Dermis microvascular lymphatic vessel endothelial cell (primary cell): ENCODE results near the gene CLPTM1L. TPM values are rescaled to one million over a fixed set of nuclear protein-coding genes. Genes with fewer than 3 reads are reported as not detected.

Source experiments
- DNase-seq, 2 donors: peaks; one replicate each; pipeline versions ENCODE4 v3.0.0 to v3.0.0-alpha.2; 2010; ENCODE audit warnings: low read depth in 2 of 2
- total RNA-seq: library from RNA; depleted of rRNA; stranded (reverse); fragments of >200 nt; gene quantifications from 2 replicates; pipeline ENCODE4 v1.2.1, GENCODE V29; 2014

The CLPTM1L gene
- total RNA-seq, 1 donor from 2014 or later: 256 TPM

DNA sequence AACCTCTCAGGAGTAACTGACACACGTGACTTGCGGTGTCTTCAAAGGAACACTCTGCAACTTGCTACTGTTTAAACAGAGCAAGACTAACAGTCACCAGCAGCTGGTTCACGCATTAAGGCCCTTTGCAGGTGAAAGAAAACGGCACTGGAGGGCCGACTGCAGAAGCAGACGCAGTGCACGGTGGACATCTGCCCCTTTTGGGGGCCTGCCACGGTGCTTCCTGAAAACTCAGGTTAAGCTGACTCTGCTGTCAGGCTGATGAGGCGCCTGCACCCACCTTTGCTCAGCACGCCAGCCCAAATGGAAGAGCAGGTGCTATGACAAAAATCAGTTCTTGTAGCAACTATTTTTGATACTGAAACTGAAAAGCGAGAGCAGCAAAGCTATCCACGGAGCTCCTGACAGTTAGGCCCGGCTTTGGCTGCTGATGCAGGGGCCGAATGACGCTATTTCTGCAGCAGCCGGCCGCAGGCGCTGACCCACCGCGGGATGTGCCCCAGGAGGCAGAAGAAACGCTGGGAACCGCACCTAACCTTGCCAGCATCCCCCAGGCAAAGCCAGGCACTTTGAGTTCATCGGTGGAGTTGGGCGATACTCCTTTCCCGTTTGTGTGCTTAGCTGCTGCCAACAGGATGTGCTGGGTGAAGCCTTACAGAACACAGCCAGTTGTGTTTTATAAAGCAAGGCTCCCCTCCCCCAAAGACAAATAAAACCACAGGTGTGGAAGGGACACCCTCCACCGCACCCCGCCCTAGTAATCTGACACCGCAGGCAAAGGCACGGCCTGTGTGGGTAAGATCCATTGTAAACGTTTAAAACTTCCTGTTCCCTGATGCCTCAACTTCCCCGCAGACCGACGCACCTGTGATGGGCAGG, 29.0 kb downstream of the CLPTM1L start:
- DNase-seq: no peak

DNA sequence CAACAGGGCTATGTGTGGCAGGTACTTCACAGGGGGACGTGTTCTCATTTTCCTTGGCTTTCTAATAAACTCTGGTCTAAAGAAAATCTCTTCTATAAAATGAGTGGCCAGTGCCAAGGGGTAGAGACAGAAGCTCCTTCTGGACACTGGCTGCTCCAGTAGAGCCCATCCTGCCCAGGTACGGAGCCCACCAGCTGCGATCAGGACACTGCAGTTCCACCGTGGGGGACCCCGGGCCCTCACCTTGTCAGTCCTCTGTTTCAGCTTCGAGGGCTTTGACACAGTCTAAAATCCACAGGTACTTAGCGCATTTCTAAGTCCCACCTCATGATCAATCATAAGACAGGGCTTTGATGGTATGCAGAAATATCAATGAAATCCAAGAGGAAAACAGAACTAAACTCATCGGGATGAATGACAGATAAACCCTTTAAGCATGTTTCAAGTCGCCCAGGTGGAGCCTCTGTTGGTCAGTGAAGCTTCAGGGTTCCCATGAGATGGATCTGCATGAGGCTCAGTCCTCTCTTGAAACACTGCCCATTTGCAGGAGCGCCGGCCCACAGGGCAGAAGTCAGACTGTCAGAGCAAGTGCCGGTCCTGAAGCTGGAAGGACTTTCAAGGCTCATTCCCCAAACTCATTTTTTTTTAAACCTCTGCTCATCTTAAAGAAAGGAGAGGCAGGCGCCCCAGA, 29.7 kb downstream of the CLPTM1L start:
- DNase-seq: no peak

DNA sequence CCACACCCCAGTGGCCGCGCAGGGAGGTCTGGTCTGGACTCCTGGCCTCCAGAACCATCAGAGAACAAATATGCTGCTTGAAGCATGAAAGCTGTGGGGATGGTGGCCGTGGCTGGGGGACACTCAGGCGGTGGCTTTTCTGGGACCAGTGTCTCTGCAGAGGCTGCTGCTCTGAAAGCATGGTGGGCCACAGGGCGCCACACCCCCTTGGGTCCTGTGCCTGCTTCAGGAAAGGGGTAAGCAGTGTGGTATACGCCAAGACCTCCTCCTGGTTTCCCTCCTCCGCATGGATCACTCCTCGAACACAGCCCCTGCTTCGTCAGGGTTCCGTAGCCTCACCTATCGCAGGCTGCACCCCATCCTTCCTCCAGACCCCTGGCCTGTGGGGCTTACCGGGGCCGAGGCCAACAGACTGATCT, 30.3 kb downstream of the CLPTM1L start:
- no peak for DNase-seq

DNA sequence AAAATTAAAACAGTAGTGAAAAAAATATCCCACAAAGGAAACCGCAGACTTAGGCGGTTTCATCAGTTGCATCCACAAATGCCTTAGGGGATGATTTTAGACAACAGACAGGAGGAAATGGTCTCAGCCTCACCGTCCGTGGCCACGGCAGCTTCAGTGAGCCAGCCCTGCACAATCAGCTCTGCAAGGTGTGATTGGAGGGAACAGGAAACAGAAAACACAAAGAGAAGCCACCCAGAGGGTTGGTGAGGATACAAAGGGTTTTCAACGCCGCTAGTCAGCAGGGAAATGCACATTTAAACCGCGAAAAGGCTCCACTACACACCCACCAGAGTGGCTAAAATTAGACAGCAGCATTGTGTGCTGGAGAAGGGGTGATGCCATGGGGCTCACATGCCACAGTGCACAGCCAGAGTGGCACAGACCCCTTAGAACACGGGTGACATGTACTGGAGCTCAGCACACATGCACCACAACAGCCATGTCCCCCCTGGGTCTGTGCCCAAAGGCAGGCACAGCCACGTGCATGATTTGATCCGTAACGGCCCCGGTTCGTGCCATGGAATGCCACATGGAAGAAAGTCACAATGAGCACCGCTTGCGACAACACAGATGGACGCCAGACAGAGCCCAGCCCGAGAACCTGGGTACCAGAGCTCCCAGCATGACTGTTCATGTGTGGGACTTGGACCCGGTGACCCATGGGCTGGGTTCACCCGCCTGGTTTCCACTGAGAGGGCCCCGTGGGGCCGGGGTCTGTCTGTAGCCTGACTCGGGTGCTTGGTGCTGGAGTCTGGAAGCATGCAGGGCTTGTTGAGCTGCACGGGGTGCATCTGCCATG, 31.7 kb downstream of the CLPTM1L start:
- DNase-seq: no peak

DNA sequence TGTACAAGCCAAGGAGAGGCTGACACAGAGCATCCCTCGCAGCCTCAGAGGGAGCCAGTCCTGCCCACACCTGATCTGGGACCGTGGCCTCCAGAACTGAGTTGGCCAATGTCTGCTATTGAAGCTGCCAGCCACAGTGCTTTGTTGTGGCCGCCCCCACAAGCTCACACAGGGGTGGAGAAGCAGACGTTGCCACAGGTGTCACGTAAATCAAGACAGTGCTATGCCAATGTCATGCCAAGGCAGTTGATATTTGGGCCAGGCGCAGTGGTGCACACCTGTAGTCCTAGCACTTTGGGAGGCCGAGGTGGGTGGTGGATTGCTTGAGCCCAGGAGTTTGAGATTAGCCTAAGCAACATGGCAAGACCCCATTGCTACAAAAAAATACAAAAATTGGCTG, 32.7 kb downstream of the CLPTM1L start:
- no peak for DNase-seq

DNA sequence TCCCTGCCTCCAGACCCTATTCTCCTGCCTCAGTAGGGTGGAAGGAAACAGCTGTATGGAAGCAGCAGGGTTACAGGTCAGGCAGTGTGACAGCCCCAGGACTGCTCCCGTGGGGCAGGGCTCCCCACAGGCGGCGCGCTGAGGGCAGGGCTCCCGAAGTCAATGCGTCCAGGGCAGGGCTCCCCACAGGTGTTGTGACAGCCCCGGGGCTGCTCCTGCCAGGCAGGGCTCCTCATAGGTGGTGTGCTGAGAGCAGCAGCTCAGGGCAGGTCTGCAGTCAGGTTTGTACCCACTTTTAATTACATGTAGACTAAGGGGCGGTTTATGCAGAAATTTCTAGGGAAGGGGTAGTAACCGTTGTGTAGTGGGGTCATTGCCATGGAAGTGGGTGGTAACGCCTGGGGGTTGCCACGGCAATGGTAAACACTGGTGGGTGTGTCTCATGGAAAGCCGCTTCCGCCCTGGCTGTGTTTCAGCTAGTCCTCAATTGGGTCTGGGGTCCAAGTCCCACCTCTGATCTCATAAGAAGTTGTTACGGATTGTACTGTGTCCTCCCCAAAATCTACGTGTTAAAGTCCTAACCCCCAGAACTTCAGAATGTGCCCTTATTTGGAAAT, 33.4 kb downstream of the CLPTM1L start:
- DNase-seq: no peak

DNA sequence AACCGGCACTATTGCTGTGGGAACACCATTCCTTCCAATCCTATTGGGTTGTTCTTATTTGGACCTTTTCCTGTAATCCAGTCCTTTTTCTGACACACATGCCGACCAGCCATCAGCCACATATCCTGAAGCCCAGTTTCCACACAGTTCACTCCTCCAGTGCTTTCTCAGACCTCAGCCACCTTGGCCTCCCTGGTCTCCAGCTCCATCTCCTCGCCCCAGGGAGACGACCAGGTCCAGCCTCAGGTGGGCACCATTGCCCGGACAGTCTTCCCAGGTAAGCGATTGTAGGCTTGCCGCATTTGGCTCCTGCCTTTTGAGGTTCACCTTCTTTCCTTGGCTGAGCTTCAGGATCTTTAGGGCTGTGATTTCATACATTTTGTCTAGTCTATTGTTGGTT, 34.8 kb downstream of the CLPTM1L start:
- no peak for DNase-seq

DNA sequence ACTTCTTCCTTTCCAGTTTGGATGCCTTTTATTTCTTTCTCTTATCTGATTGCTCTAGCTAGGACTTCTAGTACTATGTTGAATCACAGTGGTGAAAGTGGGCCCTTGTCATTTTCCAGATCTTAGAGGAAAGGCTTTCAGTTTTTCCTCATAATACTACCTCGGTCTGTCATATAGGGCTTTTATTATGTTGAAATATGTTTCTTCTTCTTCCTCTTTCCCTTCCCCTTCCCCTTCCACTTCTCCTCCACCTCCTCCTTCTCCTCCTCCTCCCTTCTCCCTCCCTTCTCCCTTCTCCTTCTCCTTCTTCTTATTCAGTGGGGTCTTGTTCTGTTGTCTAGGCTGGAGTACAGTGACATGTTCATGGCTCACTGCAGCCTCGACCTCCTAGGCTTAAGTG, 40.9 kb downstream of the CLPTM1L start:
- DNase-seq: no peak

DNA sequence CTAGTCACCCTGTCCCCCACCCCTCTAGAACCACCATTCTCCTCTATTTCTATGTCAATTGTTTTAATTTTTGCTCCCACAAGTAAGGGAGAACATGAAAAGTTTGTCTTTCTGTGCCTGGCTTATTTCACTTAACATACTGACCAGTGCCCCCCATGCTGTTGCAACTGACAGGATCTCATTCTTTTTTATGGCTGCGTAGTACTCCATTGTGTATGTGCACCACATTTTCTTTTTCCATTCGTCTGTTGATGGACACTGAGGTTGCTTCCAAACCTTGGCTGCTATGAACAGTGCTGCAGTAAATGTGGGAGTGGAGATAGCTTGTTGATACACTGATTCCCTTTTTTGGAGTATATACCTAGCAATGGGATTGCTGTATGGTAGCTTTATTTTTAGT, 42.6 kb downstream of the CLPTM1L start:
- no peak for DNase-seq

DNA sequence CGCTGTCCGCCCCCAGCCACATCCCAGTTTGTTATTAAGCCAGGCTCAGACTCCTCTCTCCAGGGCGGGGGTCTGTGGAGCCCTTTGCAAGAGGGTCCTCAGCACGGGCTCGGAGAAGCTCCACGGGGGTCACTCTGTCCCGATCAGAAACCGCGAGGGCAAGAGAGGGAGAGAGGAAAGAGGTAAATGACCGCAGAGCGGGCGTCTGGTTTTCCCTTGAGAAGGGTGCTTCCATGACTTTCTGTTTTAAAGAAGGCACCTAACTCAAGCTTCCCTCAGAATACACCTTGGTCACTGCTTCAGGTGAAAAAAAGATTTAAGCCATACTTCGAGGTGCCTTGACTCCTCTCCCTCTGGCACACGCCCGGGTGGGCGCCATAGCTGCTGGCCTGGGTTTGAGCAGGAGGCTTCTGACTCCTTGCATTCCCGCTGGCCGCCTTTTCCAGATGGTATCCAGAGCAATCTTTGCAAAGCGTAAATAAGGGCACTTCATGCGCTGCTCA, 44.3 kb downstream of the CLPTM1L start:
- DNase-seq: no peak

DNA sequence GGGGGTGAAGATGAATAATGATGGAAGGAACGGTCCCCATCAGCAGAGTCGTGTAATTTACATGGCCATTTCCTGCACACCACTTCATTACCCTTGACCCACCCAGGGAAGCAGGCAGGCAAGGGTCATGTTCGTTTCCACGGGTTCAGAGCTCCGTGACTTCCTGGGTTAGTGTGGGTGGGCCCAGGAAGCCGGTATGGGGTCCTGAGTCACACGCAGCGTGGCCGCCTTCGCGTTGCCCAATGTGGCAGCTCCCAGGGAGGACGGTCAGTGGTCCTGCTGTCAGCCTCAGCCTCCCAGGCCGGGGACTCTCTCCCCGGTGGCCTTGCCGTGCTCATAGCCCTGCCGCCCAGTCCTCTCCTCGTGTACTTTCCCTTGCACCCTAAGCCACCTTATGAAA, 44.9 kb downstream of the CLPTM1L start:
- no peak for DNase-seq

DNA sequence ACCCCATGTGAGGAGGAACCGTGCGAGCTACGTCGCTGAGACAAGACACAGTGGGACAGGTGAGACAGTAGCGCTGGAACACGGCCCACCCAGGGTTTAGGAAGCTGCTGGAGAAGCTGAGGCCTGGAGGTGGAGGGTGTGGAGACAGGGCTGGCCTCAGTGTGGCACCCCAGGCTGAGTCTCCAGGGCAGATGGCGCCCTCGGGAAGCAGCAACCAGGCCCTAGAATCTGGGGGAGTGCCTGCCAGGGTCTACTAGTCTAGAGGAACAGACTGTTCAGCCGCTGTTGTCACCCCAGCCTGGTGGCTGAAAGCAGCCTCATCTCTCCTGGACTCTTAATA, 45.4 kb downstream of the CLPTM1L start:
- DNase-seq: no peak

DNA sequence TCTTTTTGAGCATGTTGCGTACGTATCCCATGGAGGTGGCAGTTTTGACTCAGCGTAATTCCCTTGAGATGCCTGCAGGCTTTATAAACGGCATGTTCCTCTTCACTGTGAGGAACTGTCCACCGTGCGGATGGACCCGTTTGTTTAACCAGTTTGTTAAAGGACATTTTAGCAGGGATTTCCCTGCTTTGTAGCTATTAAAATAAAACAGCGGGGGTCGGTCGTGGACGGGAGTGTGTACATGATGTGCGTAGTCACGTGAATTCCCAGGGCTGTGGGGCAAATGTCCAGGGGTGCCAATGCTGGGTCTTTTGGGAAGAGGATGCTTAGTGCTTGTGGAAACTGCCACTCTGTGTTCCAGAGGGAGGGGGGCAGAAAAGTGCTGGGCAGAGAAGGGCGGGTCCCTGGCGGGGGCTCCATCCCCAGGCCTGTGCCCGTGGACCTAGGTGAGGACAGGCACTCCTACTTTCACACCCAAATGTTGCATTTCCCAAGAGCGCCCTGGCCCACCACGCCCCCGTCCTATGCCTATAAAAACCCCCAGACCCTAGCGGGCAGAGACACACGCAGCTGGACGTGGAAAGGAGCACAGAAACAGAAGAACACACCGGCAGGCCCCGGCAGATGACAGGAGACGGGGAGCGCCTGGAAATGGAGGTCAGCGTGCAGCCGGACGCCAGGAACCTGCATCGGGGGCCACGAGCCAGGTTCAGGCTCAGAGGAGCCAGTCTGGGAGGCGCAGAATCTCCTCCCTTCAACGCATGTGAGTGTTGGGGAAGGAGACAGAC, 46.0 kb downstream of the CLPTM1L start:
- DNase-seq: no peak

DNA sequence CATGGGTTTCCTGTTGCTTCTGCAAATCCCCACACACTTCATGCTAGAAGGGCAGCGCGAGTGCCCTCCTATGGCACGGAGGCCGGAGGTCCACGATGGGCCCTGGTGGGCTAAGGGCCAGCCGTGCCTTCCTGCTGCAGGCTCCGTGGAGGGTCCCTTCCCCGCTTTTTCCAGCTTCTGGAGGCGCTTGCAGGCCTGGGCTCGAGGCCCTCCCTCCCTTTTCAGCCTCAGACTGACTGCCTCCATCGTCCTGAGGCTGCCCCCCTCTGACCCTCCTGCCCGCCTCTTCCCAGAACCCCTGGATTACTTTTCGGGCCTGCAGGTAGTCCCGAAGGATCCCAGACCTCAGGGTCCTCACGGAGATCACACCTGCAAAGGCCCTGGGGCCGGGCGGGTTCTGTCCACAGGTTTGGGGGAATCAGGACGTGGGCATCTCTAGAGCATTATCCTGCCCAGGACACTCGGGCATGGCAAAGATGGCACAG, 46.8 kb downstream of the CLPTM1L start:
- no peak for DNase-seq

DNA sequence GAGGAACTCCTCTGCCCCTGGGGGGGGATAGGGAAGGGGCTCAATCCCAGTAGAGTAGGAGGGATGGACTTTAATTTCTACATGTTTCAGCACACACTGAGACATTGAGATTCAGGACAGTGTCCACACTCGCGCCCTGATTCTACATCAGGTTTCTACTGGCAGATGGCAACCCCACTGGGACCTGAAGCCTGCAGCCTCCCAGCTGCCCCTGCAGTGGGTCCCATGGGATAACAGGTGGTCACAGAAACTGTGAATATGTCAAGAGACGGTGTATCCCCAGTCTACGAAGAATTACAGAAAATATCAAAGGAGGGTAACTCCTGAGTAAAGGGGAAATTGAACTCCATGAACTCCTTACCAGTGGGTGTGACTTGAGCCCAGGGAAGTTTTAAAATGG, 47.7 kb downstream of the CLPTM1L start:
- no peak for DNase-seq

DNA sequence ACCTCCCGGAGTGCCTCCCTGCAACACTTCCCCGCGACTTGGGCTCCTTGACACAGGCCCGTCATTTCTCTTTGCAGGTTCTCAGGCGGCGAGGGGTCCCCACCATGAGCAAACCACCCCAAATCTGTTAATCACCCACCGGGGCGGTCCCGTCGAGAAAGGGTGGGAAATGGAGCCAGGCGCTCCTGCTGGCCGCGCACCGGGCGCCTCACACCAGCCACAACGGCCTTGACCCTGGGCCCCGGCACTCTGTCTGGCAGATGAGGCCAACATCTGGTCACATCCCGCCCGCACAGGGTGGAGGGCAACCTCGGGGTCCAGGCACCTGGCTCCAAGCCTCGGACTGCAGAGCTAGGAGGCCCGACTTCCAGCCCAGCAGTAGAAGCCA, 49.3 kb downstream of the CLPTM1L start:
- no peak for DNase-seq

DNA sequence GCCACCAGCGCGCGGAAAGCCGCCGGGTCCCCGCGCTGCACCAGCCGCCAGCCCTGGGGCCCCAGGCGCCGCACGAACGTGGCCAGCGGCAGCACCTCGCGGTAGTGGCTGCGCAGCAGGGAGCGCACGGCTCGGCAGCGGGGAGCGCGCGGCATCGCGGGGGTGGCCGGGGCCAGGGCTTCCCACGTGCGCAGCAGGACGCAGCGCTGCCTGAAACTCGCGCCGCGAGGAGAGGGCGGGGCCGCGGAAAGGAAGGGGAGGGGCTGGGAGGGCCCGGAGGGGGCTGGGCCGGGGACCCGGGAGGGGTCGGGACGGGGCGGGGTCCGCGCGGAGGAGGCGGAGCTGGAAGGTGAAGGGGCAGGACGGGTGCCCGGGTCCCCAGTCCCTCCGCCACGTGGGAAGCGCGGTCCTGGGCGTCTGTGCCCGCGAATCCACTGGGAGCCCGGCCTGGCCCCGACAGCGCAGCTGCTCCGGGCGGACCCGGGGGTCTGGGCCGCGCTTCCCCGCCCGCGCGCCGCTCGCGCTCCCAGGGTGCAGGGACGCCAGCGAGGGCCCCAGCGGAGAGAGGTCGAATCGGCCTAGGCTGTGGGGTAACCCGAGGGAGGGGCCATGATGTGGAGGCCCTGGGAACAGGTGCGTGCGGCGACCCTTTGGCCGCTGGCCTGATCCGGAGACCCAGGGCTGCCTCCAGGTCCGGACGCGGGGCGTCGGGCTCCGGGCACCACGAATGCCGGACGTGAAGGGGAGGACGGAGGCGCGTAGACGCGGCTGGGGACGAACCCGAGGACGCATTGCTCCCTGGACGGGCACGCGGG, 49.9 kb downstream of the CLPTM1L start, which contains the start of gene TERT:
TERT (minus strand) TSS at position 234 of the 815 bp plus-strand sequence; CDS start at position 155, 79 bp downstream.
- no peak for DNase-seq

DNA sequence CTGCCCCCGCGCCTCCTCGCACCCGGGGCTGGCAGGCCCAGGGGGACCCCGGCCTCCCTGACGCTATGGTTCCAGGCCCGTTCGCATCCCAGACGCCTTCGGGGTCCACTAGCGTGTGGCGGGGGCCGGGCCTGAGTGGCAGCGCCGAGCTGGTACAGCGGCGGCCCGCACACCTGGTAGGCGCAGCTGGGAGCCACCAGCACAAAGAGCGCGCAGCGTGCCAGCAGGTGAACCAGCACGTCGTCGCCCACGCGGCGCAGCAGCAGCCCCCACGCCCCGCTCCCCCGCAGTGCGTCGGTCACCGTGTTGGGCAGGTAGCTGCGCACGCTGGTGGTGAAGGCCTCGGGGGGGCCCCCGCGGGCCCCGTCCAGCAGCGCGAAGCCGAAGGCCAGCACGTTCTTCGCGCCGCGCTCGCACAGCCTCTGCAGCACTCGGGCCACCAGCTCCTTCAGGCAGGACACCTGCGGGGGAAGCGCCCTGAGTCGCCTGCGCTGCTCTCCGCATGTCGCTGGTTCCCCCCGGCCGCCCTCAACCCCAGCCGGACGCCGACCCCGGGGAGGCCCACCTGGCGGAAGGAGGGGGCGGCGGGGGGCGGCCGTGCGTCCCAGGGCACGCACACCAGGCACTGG, 50.6 kb downstream of the CLPTM1L start:
- DNase-seq: no peak
